ENCODE measurements around the gene FILIP1L.

- TF ChIP-seq CTCF (conservative IDR thresholded peaks at IDR 0.05; ENCODE audit: low read depth, low read length) (no peak), POLR2A (IDR thresholded peaks at IDR 0.05; ENCODE audit: low read depth, low read length) (no peak), MAZ (IDR thresholded peaks at IDR 0.05; ENCODE audit: borderline replicate concordance, low read depth, low read length) (no peak), BHLHE40 (IDR thresholded peaks at IDR 0.05; ENCODE audit: low read depth, low read length) (0 out of 2 replicates have a peak, but pooled peaks have one; percentile 20), FOS (IDR thresholded peaks at IDR 0.05; ENCODE audit: low read depth, low read length) (peak; percentile 70), RAD21 (IDR thresholded peaks at IDR 0.05; ENCODE audit: low read length) (peak; percentile 7; the same call in 1 of the 2 replicates), CHD1 (IDR thresholded peaks at IDR 0.05; ENCODE audit: low read depth, low read length) (no peak), RFX5 (IDR thresholded peaks at IDR 0.05; ENCODE audit: low read depth, low read length) (no peak), RCOR1 (IDR thresholded peaks at IDR 0.05; ENCODE audit: insufficient replicate concordance, low read length) (peak; percentile 96)
- TF ChIP-seq, protein P1, sequence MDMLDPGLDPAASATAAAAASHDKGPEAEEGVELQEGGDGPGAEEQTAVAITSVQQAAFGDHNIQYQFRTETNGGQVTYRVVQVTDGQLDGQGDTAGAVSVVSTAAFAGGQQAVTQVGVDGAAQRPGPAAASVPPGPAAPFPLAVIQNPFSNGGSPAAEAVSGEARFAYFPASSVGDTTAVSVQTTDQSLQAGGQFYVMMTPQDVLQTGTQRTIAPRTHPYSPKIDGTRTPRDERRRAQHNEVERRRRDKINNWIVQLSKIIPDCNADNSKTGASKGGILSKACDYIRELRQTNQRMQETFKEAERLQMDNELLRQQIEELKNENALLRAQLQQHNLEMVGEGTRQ (IDR thresholded peaks at IDR 0.05; ENCODE audit: low read depth, low read length) = no peak
Observed at GRCh38 chr3:100047455-100048141, 66.7 kb downstream of the FILIP1L start.

All from IMR-90 (cell line).